ENCODE data around the gene CORO1C.

The CORO1C gene

DNA sequence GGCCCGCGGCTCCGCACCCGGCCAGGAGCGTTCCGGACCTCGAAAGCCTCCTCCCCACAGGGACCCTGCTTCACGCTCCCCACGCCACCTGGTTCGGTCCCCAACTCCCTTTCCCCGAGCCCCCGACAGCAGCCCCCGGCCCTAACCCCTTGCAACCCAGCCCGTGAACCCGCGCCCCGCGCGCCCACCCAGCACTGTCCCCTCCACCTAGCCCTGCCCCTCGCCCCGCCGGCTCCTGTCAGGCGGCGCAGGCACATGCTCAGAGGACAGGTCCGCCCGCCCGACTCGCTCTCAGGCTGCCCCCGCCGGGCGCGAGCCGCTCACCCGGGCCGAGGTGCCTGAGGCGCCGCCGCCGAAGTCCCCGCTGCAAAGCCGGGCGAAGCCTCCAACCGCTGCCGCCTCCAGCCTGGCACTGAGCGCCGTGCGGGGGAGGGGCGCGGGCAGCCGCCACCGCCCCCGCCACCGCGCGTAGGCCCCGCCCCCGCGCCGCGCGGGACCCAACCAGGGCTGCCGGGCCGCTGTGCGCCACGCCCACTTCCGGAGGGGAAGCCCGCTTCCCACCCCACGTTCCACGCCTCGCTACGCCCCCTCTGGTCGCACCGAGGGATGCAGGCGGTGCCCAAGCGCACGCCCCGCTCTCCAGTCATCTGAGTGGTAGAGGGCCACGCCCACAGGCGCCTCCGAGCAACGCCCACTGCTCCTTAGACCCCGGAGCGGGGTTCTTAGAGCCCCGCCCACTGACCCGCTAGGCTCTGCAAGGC lies at the start of gene CORO1C:
CORO1C (minus strand) TSS at position 414 of the 761 bp plus-strand sequence. CDS start 30,200 bp downstream, outside the sequence.
- TF ChIP-seq, protein P1, sequence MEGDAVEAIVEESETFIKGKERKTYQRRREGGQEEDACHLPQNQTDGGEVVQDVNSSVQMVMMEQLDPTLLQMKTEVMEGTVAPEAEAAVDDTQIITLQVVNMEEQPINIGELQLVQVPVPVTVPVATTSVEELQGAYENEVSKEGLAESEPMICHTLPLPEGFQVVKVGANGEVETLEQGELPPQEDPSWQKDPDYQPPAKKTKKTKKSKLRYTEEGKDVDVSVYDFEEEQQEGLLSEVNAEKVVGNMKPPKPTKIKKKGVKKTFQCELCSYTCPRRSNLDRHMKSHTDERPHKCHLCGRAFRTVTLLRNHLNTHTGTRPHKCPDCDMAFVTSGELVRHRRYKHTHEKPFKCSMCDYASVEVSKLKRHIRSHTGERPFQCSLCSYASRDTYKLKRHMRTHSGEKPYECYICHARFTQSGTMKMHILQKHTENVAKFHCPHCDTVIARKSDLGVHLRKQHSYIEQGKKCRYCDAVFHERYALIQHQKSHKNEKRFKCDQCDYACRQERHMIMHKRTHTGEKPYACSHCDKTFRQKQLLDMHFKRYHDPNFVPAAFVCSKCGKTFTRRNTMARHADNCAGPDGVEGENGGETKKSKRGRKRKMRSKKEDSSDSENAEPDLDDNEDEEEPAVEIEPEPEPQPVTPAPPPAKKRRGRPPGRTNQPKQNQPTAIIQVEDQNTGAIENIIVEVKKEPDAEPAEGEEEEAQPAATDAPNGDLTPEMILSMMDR (IDR thresholded peaks at IDR 0.05; ENCODE audit: low read depth, low read length), result peak; percentile 87
- peak within 1 kb of the TSS; percentile 95 to 96 for H3K4me3 ChIP-seq (replicated peaks in 1 of 2; ENCODE audit: low read depth in 2 of 2, low read length in 2 of 2)
- peak; percentile 97 to 98 for DNase-seq (ENCODE audit: low read depth in 2 of 2)

DNA sequence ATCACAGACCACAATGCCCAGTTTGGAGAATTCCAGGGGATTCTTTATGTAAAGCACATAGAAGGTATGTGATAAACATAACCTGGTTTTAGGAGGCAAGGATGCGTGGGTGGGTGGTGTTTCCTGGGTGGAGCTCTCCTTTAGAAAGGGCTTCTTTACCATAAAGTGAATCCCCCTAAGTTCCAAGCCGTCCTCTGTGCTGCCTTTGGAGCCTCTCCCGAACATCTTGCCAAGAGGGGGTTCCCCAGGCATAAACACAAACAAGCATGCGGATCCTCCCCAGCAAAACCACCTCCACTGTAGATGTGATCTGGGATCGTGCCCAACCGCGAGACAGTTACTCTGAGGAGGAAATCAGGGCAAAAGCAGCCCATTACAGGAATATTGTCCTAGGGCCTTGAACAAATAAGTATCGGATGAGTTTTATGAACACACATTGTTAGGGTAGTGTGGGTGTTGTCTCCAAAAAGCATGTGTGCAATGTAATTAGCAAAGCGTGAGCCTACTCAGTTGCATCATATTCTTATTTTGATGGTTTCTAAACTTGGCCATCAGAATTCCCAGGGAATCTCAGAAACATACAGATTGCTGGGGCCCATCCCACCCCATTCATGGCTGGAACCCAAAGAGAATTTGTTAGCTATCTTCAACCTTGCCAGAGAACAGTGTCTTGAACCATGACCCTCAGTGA lies 48.8 kb upstream of the CORO1C start:
- H3K4me3 ChIP-seq (replicated peaks in 1 of 2; ENCODE audit: low read depth in 2 of 2, low read length in 2 of 2), result no peak overlapping the region
- DNase-seq (ENCODE audit: low read depth in 2 of 2), result peak in 1 of 2 donors; percentile 66
- TF ChIP-seq, protein P1 (IDR thresholded peaks at IDR 0.05; ENCODE audit: low read depth, low read length), result no peak

DNA sequence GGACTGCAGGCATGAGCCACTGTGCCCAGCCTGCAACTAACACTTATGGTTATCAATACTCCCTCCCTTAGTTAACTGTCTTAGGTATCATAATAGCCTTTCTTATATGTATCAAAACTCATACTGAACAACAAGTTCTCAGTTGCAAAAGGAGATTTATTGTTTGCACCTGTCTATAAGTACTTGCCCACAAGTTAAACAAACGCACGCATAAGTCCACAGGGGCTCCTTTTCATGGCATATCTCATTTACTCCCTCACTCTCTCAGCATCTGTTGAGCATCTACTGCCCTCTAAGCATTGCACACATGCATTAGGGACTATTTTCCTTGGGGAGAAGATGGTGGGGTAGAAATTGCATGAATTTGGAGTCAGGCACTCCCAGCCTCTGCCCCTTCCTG lies 46.7 kb upstream of the CORO1C start:
- H3K4me3 ChIP-seq (replicated peaks in 1 of 2; ENCODE audit: low read depth in 2 of 2, low read length in 2 of 2), result no peak overlapping the region
- DNase-seq (ENCODE audit: low read depth in 2 of 2), result no peak
- TF ChIP-seq, protein P1 (IDR thresholded peaks at IDR 0.05; ENCODE audit: low read depth, low read length), result no peak

DNA sequence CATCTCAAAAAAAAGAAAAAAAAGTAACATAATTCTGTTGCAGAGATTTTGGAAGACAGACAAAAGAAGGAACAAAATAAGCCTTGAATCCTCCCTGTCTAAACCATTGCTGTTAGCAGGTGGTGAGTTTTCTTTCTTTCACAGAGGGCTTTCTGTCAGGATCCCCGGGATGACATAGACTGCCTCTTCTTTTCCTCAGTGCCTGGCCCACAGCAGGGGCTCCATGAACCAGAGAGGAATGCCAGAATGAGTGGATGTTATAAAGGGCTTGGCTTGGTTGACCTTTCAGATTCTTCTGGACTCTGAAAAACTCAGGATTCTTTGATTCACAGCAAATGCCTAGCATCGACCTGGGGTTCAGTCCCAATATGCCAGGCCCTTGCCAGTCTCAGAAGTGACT lies 45.8 kb upstream of the CORO1C start:
- TF ChIP-seq, protein P1 (IDR thresholded peaks at IDR 0.05; ENCODE audit: low read depth, low read length), result no peak
- no peak for DNase-seq (ENCODE audit: low read depth in 2 of 2)
- H3K4me3 ChIP-seq (replicated peaks in 1 of 2; ENCODE audit: low read depth in 2 of 2, low read length in 2 of 2), result no peak overlapping the region

DNA sequence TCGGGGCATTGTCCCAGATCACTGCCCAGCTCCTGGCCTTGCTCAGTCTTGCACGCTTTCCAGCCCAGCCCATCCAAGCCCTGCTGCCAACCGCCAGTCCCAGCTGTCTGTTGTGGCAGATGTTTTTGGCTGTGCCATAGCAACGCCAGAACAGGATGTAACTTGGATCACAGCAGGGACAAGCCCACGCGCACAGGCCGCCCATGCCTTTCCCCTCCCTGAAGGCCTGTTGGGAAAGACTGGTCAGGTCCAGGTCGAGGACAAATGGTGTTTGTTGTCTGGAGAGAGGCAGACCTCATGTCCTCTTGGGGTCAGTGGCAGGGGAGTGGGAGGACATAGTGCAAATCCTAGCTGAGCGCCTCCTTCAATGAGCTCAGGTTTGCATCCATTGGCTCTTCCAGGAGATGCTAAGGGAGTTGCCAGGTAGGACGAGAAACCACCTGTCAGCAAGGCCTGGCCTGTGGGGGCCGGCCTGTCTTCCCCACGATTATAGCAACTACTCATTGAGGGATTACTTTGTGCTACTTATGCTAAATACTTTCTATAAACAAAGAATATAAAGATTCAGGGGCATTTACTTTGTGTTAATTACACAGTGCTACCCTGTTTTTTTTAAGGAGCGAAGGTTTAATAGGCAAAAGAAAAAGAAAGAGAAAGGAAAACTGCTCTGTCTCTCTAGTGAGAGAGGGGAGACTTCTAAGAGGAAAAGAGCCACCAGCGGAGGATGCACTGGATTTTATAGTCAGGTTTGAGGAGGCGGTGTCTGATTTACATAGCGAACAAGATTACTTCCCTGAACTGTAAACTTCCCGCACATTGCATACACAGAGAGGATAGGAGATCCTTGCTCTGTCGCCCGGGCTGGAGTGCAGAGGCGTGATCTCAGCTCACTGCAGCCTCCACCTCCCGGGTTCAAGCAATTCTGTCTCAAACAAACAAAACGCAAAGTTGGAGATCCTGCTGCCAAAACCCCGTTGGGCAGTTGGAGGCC lies 42.8 kb upstream of the CORO1C start:
- TF ChIP-seq, protein P1 (IDR thresholded peaks at IDR 0.05; ENCODE audit: low read depth, low read length), result no peak
- H3K4me3 ChIP-seq (replicated peaks in 1 of 2; ENCODE audit: low read depth in 2 of 2, low read length in 2 of 2), result no peak overlapping the region
- DNase-seq (ENCODE audit: low read depth in 2 of 2), result peak; percentile 82 to 94
